Neural cell (in vitro differentiated cells): ENCODE data around the gene PGAM2. TPM values are rescaled to one million over a fixed set of nuclear protein-coding genes. Genes with fewer than 3 reads are reported as not detected.

Experiments used
- H2AFZ ChIP-seq: fragments of 200-600, 300-800 bp; sonication (generic), shearing (Covaris generic); 2 replicates; pipeline ENCODE4 v1.6.0; 2014; ENCODE audit warnings: low read depth, mild to moderate bottlenecking, antibody characterized with exemption, low read length, moderate library complexity
- H3F3A ChIP-seq: fragments of 200-600 bp; shearing (Covaris generic); 2 replicates; pipeline ENCODE4 v1.6.1; 2016; ENCODE audit warnings: mild to moderate bottlenecking, moderate library complexity, mixed read lengths, antibody characterized with exemption, low read length; ENCODE audit not compliant: insufficient read depth, poor library complexity, severe bottlenecking
- H3K27ac ChIP-seq: fragments of 200-600, 300-800 bp; sonication (generic), shearing (Covaris generic); 2 replicates; pipeline ENCODE4 v1.5.1; 2014; ENCODE audit warnings: mild to moderate bottlenecking, low read length, moderate library complexity
- H3K27me3 ChIP-seq: fragments of 300-800, 200-600 bp; sonication (generic), shearing (Covaris generic); 2 replicates; pipeline ENCODE4 v1.6.0; 2014; ENCODE audit warnings: mild to moderate bottlenecking, low read depth, low read length, moderate library complexity; ENCODE audit not compliant: insufficient read depth
- H3K36me3 ChIP-seq: fragments of 300-800, 200-600 bp; sonication (generic), shearing (Covaris generic); 2 replicates; pipeline ENCODE4 v1.5.1; 2014; ENCODE audit warnings: mild to moderate bottlenecking, antibody characterized with exemption, low read length, moderate library complexity; ENCODE audit not compliant: insufficient read depth
- H3K4me2 ChIP-seq: fragments of 300-800, 200-600 bp; sonication (generic), shearing (Covaris generic); 2 replicates; pipeline ENCODE4 v1.6.0; 2014; ENCODE audit warnings: mild to moderate bottlenecking, low read length
- H3K4me3 ChIP-seq: fragments of 300-800, 200-600 bp; sonication (generic), shearing (Covaris generic); 2 replicates; pipeline ENCODE4 v1.5.1; 2014; ENCODE audit warnings: mild to moderate bottlenecking, low read length, moderate library complexity
- H3K79me2 ChIP-seq: fragments of 200-600 bp; shearing (Covaris generic); replicated peaks from 2 replicates; pipeline ENCODE4 v1.6.0; 2014; ENCODE audit warnings: mild to moderate bottlenecking, low read length, moderate library complexity; ENCODE audit not compliant: insufficient read depth
- H3K9ac ChIP-seq: fragments of 300-800, 200-600 bp; sonication (generic), shearing (Covaris generic); 2 replicates; pipeline ENCODE4 v1.6.1; 2016; ENCODE audit warnings: mild to moderate bottlenecking, low read length, mixed read lengths
- H3K9me2 ChIP-seq: fragments of 200-600 bp; shearing (Covaris generic); 2 replicates; pipeline ENCODE4 v1.6.1; 2016; ENCODE audit warnings: mild to moderate bottlenecking, low read length, mixed read lengths; ENCODE audit not compliant: insufficient read depth
- H3K9me3 ChIP-seq: fragments of 200-600, 300-800 bp; sonication (generic), shearing (Covaris generic); 2 replicates; pipeline ENCODE4 v1.6.1; 2016; ENCODE audit warnings: mild to moderate bottlenecking, mixed run types, low read length, moderate library complexity, mixed read lengths
- H4K20me1 ChIP-seq: fragments of 200-600 bp; shearing (Covaris generic); 2 replicates; pipeline ENCODE4 v1.6.1; 2016; ENCODE audit warnings: mild to moderate bottlenecking, mixed run types; ENCODE audit not compliant: insufficient read depth
- CTCF ChIP-seq: fragments of 450-650 bp; IDR thresholded peaks from 2 replicates; pipeline ENCODE4 v1.5.1; 2014; ENCODE audit warnings: antibody characterized with exemption, mild to moderate bottlenecking, moderate library complexity; ENCODE audit not compliant: poor library complexity, severe bottlenecking
- EP300 ChIP-seq: fragments of 450-650 bp; conservative IDR thresholded peaks from 2 replicates; pipeline ENCODE4 v1.6.1; 2014; ENCODE audit warnings: antibody characterized with exemption, mild to moderate bottlenecking, moderate library complexity; ENCODE audit not compliant: poor library complexity, severe bottlenecking
- EZH2 ChIP-seq: fragments of 200-600, 300-800 bp; shearing (Covaris generic), sonication (generic); IDR thresholded peaks from 2 replicates; pipeline ENCODE4 v1.6.1; 2014; ENCODE audit warnings: antibody characterized with exemption, low read length, borderline replicate concordance, mild to moderate bottlenecking; ENCODE audit not compliant: insufficient read depth, poor library complexity, severe bottlenecking
- MXI1 ChIP-seq: fragments of 450-650 bp; conservative IDR thresholded peaks from 2 replicates; pipeline ENCODE4 v1.6.1; 2014; ENCODE audit warnings: antibody characterized with exemption, mild to moderate bottlenecking; ENCODE audit not compliant: poor library complexity, severe bottlenecking
- POLR2AphosphoS5 ChIP-seq: IDR thresholded peaks from 2 replicates; pipeline ENCODE4 v1.6.1; 2012
- RAD21 ChIP-seq: fragments of 450-650 bp; conservative IDR thresholded peaks from 2 replicates; pipeline ENCODE4 v1.6.1; 2014; ENCODE audit warnings: antibody characterized with exemption, mild to moderate bottlenecking, moderate library complexity
- REST ChIP-seq: IDR thresholded peaks from 2 replicates; pipeline ENCODE4 v1.6.1; 2012; ENCODE audit warnings: borderline replicate concordance
- SMC3 ChIP-seq: fragments of 450-650 bp; conservative IDR thresholded peaks from 2 replicates; pipeline ENCODE4 v1.6.1; 2014; ENCODE audit warnings: antibody characterized with exemption, mild to moderate bottlenecking, moderate library complexity; ENCODE audit not compliant: poor library complexity
- TAF1 ChIP-seq: IDR thresholded peaks from 2 replicates; pipeline ENCODE4 v1.6.1; 2012; ENCODE audit warnings: low read depth
- polyA plus RNA-seq: library from polyadenylated mRNA; depleted of rRNA; stranded (reverse); fragments of >200 nt; gene quantifications from 2 replicates; pipeline ENCODE4 v1.2.3, GENCODE V29; 2014

The PGAM2 gene
- polyA plus RNA-seq, 1 donor from 2014 or later, result not detected

- H3K9ac ChIP-seq, result no peak overlapping the region
- H3K27ac ChIP-seq, result no peak overlapping the region
- H3K9me2 ChIP-seq, result no peaks in the 10 kb centered on the region
- no peaks in the 10 kb centered on the region for H4K20me1 ChIP-seq
- H3K27me3 ChIP-seq, result no peaks in the 10 kb centered on the region
- no peak overlapping the region for H3K4me3 ChIP-seq
- no peak overlapping the region for H2AFZ ChIP-seq
- no peak overlapping the region for H3K4me2 ChIP-seq
- H3K36me3 ChIP-seq, result peaks cover 10% of the 10 kb centered on the region
- H3F3A ChIP-seq, result no peaks in the 10 kb centered on the region
- no peak for TF ChIP-seq RAD21
- TF ChIP-seq CTCF, result no peak
- TF ChIP-seq POLR2AphosphoS5, result no peak
- no peak for TF ChIP-seq MXI1
- H3K9me3 ChIP-seq, result peaks cover 5% of the 10 kb centered on the region
- H3K79me2 ChIP-seq, result peaks cover 23% of the 10 kb centered on the region
Observed at GRCh38 chr7:44050915-44051560, 14.3 kb downstream of the PGAM2 start.

- no peaks in the 10 kb centered on the region for H3K9me3 ChIP-seq
- H3K9ac ChIP-seq, result no peak overlapping the region
- H3K27ac ChIP-seq, result no peak overlapping the region
- no peak overlapping the region for H2AFZ ChIP-seq
- no peak overlapping the region for H3K4me3 ChIP-seq
- no peak overlapping the region for H3K4me2 ChIP-seq
- H3K36me3 ChIP-seq, result peaks cover 7% of the 10 kb centered on the region
- TF ChIP-seq POLR2AphosphoS5 (no peak), RAD21 (no peak), REST (no peak), CTCF (no peak), TAF1 (no peak), EP300 (no peak), SMC3 (no peak), MXI1 (no peak), EZH2 (no peak)
- H3F3A ChIP-seq, result no peaks in the 10 kb centered on the region
- H3K27me3 ChIP-seq, result no peaks in the 10 kb centered on the region
- peaks cover 23% of the 10 kb centered on the region for H3K79me2 ChIP-seq
- no peaks in the 10 kb centered on the region for H4K20me1 ChIP-seq
- H3K9me2 ChIP-seq, result no peaks in the 10 kb centered on the region
Observed at GRCh38 chr7:44050121-44050914, 15.0 kb downstream of the PGAM2 start.
